ENCODE data around the gene HES2. TPM values are rescaled to one million over a fixed set of nuclear protein-coding genes. Genes with fewer than 3 reads are reported as not detected.

HES2 gene
- polyA plus RNA-seq (2013): 33.7 and 41.0 TPM in 2 replicates

GRCh38 chr1:6419804-6420453, at the start of gene HES2:
Gene HES2 (minus strand): TSS chr1:6419919. CDS start chr1:6419820, 99 bp downstream.
- no peak within 1 kb of the TSS for H3K27ac ChIP-seq (ENCODE audit: low read depth, low read length)
- H3K4me2 ChIP-seq (ENCODE audit: low read length): peak within 1 kb of the TSS; percentile 53
- peaks cover 54% of the 10 kb centered on the region for H3K27me3 ChIP-seq (ENCODE audit: insufficient read depth, low read length)
- peak in 1 of 2 donors; percentile 62 for DNase-seq
- H2AK5ac ChIP-seq (ENCODE audit: low read length): no peak within 1 kb of the TSS
- H3K36me3 ChIP-seq (ENCODE audit: control insufficient read depth in 1 of 2, insufficient read depth in 2 of 2, low read length in 2 of 2): no peaks in the 10 kb centered on the region
- peaks cover 4 to 26% of the 10 kb centered on the region in 2 experiments for H3K4me1 ChIP-seq (ENCODE audit: control insufficient read depth in 1 of 2, insufficient read depth in 2 of 2, low read length in 2 of 2)
- peak within 1 kb of the TSS; percentile 57 for H4K8ac ChIP-seq (ENCODE audit: low read depth, low read length)
- H3K18ac ChIP-seq (ENCODE audit: low read length): no peak within 1 kb of the TSS
- no peak within 1 kb of the TSS for H3K4ac ChIP-seq (ENCODE audit: low read depth, low read length)
- no peak within 1 kb of the TSS for H3K9ac ChIP-seq (ENCODE audit: low read length)
- no peak within 1 kb of the TSS for H2BK12ac ChIP-seq (ENCODE audit: low read length)
- no peak within 1 kb of the TSS for H3K4me3 ChIP-seq (ENCODE audit: low read depth, low read length)
- no peak within 1 kb of the TSS for H4K12ac ChIP-seq (ENCODE audit: low read depth, low read length)
- no CpG with 5 or more reads among the region's 62 CpGs for WGBS (ENCODE audit: extremely low coverage, insufficient coverage, insufficient read length)
- H4K91ac ChIP-seq (ENCODE audit: low read depth, low read length): no peak within 1 kb of the TSS
- H3K23ac ChIP-seq (ENCODE audit: low read length): no peak within 1 kb of the TSS
- no peak within 1 kb of the TSS for H2BK5ac ChIP-seq (ENCODE audit: low read depth, low read length, poor library complexity)
- H3K79me1 ChIP-seq (ENCODE audit: low read length): peaks cover 3% of the 10 kb centered on the region
- no peak within 1 kb of the TSS for H2AFZ ChIP-seq (ENCODE audit: insufficient read depth, low read length, poor library complexity)
- H3K14ac ChIP-seq (ENCODE audit: low read length): no peak within 1 kb of the TSS
- peaks cover 6% of the 10 kb centered on the region for H3K9me3 ChIP-seq (ENCODE audit: insufficient read depth, low read depth, low read length)
- peak within 1 kb of the TSS; percentile 13 for H2BK120ac ChIP-seq (ENCODE audit: insufficient read depth, low read length, poor library complexity)
- H3K79me2 ChIP-seq (ENCODE audit: control insufficient read depth, insufficient read depth, low read length, poor library complexity): no peaks in the 10 kb centered on the region

GRCh38 chr1:6468729-6469461, 49.2 kb upstream of the HES2 start:
- Histone ChIP-seq H3K9ac (ENCODE audit: low read length) (no peak overlapping the region), H2BK12ac (ENCODE audit: low read length) (no peak overlapping the region), H3K79me2 (ENCODE audit: control insufficient read depth, insufficient read depth, low read length, poor library complexity) (no peaks in the 10 kb centered on the region), H4K91ac (ENCODE audit: low read depth, low read length) (no peak overlapping the region), H3K4me2 (ENCODE audit: low read length) (no peak overlapping the region), H3K14ac (ENCODE audit: low read length) (no peak overlapping the region), H3K4me1 (ENCODE audit: control insufficient read depth in 1 of 2, insufficient read depth in 2 of 2, low read length in 2 of 2) (no peaks in the 10 kb centered on the region), H4K8ac (ENCODE audit: low read depth, low read length) (no peak overlapping the region), H3K27me3 (ENCODE audit: insufficient read depth, low read length) (no peaks in the 10 kb centered on the region), H3K79me1 (ENCODE audit: low read length) (no peaks in the 10 kb centered on the region), H2BK120ac (ENCODE audit: insufficient read depth, low read length, poor library complexity) (no peak overlapping the region), H3K9me3 (ENCODE audit: insufficient read depth, low read depth, low read length) (peaks cover 4% of the 10 kb centered on the region), H3K27ac (ENCODE audit: low read depth, low read length) (no peak overlapping the region), H2AFZ (ENCODE audit: insufficient read depth, low read length, poor library complexity) (no peak overlapping the region), H3K18ac (ENCODE audit: low read length) (no peak overlapping the region), H3K23ac (ENCODE audit: low read length) (no peak overlapping the region), H2BK5ac (ENCODE audit: low read depth, low read length, poor library complexity) (no peak overlapping the region), H4K12ac (ENCODE audit: low read depth, low read length) (no peak overlapping the region), H3K4me3 (ENCODE audit: low read depth, low read length) (peak overlapping the region; percentile 40), H3K4ac (ENCODE audit: low read depth, low read length) (no peak overlapping the region), H2AK5ac (ENCODE audit: low read length) (no peak overlapping the region), H3K36me3 (ENCODE audit: control insufficient read depth in 1 of 2, insufficient read depth in 2 of 2, low read length in 2 of 2) (peaks cover 84 to 92% of the 10 kb centered on the region in 2 experiments)
- DNase-seq: no peak
- WGBS (ENCODE audit: extremely low coverage, insufficient coverage, insufficient read length): no CpG with 5 or more reads among the region's 13 CpGs

- Histone ChIP-seq H3K4ac (ENCODE audit: low read depth, low read length) (no peak overlapping the region), H4K8ac (ENCODE audit: low read depth, low read length) (no peak overlapping the region), H2AK5ac (ENCODE audit: low read length) (no peak overlapping the region)
Observed at GRCh38 chr1:6467744-6468688, 48.3 kb upstream of the HES2 start.

GRCh38 chr1:6467224-6467623, 47.5 kb upstream of the HES2 start:
- H3K27me3 ChIP-seq (ENCODE audit: insufficient read depth, low read length): no peaks in the 10 kb centered on the region
- no peak overlapping the region for H3K14ac ChIP-seq (ENCODE audit: low read length)
- no peak overlapping the region for H2AFZ ChIP-seq (ENCODE audit: insufficient read depth, low read length, poor library complexity)
- no peak overlapping the region for H4K12ac ChIP-seq (ENCODE audit: low read depth, low read length)
- H2BK5ac ChIP-seq (ENCODE audit: low read depth, low read length, poor library complexity): no peak overlapping the region
- no peak overlapping the region for H2BK12ac ChIP-seq (ENCODE audit: low read length)
- WGBS (ENCODE audit: extremely low coverage, insufficient coverage, insufficient read length): no CpG with 5 or more reads among the region's 12 CpGs
- no peak overlapping the region for H4K8ac ChIP-seq (ENCODE audit: low read depth, low read length)
- H3K27ac ChIP-seq (ENCODE audit: low read depth, low read length): no peak overlapping the region
- H2AK5ac ChIP-seq (ENCODE audit: low read length): no peak overlapping the region
- H3K18ac ChIP-seq (ENCODE audit: low read length): no peak overlapping the region
- no peak overlapping the region for H3K4me2 ChIP-seq (ENCODE audit: low read length)
- no peak overlapping the region for H3K4ac ChIP-seq (ENCODE audit: low read depth, low read length)
- peaks cover 77 to 87% of the 10 kb centered on the region in 2 experiments for H3K36me3 ChIP-seq (ENCODE audit: control insufficient read depth in 1 of 2, insufficient read depth in 2 of 2, low read length in 2 of 2)
- no peak overlapping the region for H4K91ac ChIP-seq (ENCODE audit: low read depth, low read length)
- peaks cover 4% of the 10 kb centered on the region for H3K9me3 ChIP-seq (ENCODE audit: insufficient read depth, low read depth, low read length)
- no peak overlapping the region for H2BK120ac ChIP-seq (ENCODE audit: insufficient read depth, low read length, poor library complexity)
- H3K79me2 ChIP-seq (ENCODE audit: control insufficient read depth, insufficient read depth, low read length, poor library complexity): no peaks in the 10 kb centered on the region
- H3K4me1 ChIP-seq (ENCODE audit: control insufficient read depth in 1 of 2, insufficient read depth in 2 of 2, low read length in 2 of 2): no peaks in the 10 kb centered on the region
- H3K4me3 ChIP-seq (ENCODE audit: low read depth, low read length): no peak overlapping the region
- H3K23ac ChIP-seq (ENCODE audit: low read length): no peak overlapping the region
- no peaks in the 10 kb centered on the region for H3K79me1 ChIP-seq (ENCODE audit: low read length)
- DNase-seq: no peak
- H3K9ac ChIP-seq (ENCODE audit: low read length): no peak overlapping the region

More at GRCh38 chr1:6467744-6468688, 48.3 kb upstream of the HES2 start:
- H3K79me2 ChIP-seq (ENCODE audit: control insufficient read depth, insufficient read depth, low read length, poor library complexity): no peaks in the 10 kb centered on the region
- no peak overlapping the region for H2BK12ac ChIP-seq (ENCODE audit: low read length)
- WGBS (ENCODE audit: extremely low coverage, insufficient coverage, insufficient read length): no CpG with 5 or more reads among the region's 30 CpGs
- H3K36me3 ChIP-seq (ENCODE audit: control insufficient read depth in 1 of 2, insufficient read depth in 2 of 2, low read length in 2 of 2): peaks cover 77 to 87% of the 10 kb centered on the region in 2 experiments
- H4K12ac ChIP-seq (ENCODE audit: low read depth, low read length): no peak overlapping the region
- no peaks in the 10 kb centered on the region for H3K4me1 ChIP-seq (ENCODE audit: control insufficient read depth in 1 of 2, insufficient read depth in 2 of 2, low read length in 2 of 2)
- H2AFZ ChIP-seq (ENCODE audit: insufficient read depth, low read length, poor library complexity): no peak overlapping the region
- no peak for DNase-seq
- no peaks in the 10 kb centered on the region for H3K79me1 ChIP-seq (ENCODE audit: low read length)
- no peak overlapping the region for H3K14ac ChIP-seq (ENCODE audit: low read length)
- no peak overlapping the region for H3K18ac ChIP-seq (ENCODE audit: low read length)
- peaks cover 4% of the 10 kb centered on the region for H3K9me3 ChIP-seq (ENCODE audit: insufficient read depth, low read depth, low read length)
- H3K23ac ChIP-seq (ENCODE audit: low read length): no peak overlapping the region
- no peak overlapping the region for H3K4me2 ChIP-seq (ENCODE audit: low read length)
- no peak overlapping the region for H2BK120ac ChIP-seq (ENCODE audit: insufficient read depth, low read length, poor library complexity)
- no peaks in the 10 kb centered on the region for H3K27me3 ChIP-seq (ENCODE audit: insufficient read depth, low read length)
- H3K27ac ChIP-seq (ENCODE audit: low read depth, low read length): no peak overlapping the region
- no peak overlapping the region for H3K4me3 ChIP-seq (ENCODE audit: low read depth, low read length)
- no peak overlapping the region for H2BK5ac ChIP-seq (ENCODE audit: low read depth, low read length, poor library complexity)
- no peak overlapping the region for H3K9ac ChIP-seq (ENCODE audit: low read length)
- no peak overlapping the region for H4K91ac ChIP-seq (ENCODE audit: low read depth, low read length)
